ENCODE data around the gene LMNA. TPM values are rescaled to one million over a fixed set of nuclear protein-coding genes. Genes with fewer than 3 reads are reported as not detected.

Gene LMNA
- total and polyA plus RNA-seq, 10 of the 15 experiments (the other 5 are each of a cell fraction or from before 2014, with no cell fraction given) = 0.42 to 334 (median 81.1) TPM

GRCh38 chr1:156164125-156164831 lies 49.8 kb downstream of the LMNA start:
- POLR2A ChIA-PET = interaction anchor here (0.6 to 3.3 kb wide), 15 partner anchors 9 to 327 kb away, joined by 3 to 15 read pairs (median 4); partner anchors contain the start of genes PMF1, SEMA4A and SLC25A44
- WGBS (ENCODE audit: insufficient coverage, insufficient replicate concordance, low lambda C conversion rate, missing lambda C conversion rate) = 89% methylated on average over 6 of the region's 6 CpGs
- no TSS peak for BruUV-seq (replicated peaks)

More at GRCh38 chr1:156164125-156164831, 49.8 kb downstream of the LMNA start:
- in situ Hi-C loops (cut with MboI) = no loop called here
- Histone ChIP-seq H3K4me1 (ENCODE audit: control insufficient read depth, insufficient read depth, low read length) (peaks cover 13% of the 10 kb centered on the region), H3K4me3 (no peak overlapping the region), H3K36me3 (ENCODE audit: control insufficient read depth in 2 of 2, insufficient read depth in 2 of 2, low read length in 1 of 2) (peaks cover 3 to 15% of the 10 kb centered on the region in 2 experiments), H3K9ac (ENCODE audit: control insufficient read depth, insufficient read depth, low read length) (no peak overlapping the region), H3K9me3 (replicated peaks; ENCODE audit: control insufficient read depth, insufficient read depth, low read length) (peaks cover 4% of the 10 kb centered on the region), H2AFZ (ENCODE audit: control insufficient read depth, low read depth, low read length) (no peak overlapping the region), H3K4me2 (ENCODE audit: control insufficient read depth, insufficient read depth) (no peak overlapping the region), H3K79me2 (ENCODE audit: control insufficient read depth, insufficient read depth, low read length) (no peaks in the 10 kb centered on the region; the same call in 1 of the 2 replicates), H3K27me3 (replicated peaks in 1 of 2; ENCODE audit: control insufficient read depth in 2 of 2, insufficient read depth in 2 of 2, low read length in 1 of 2) (no peaks in the 10 kb centered on the region), H4K20me1 (ENCODE audit: control insufficient read depth, insufficient read depth) (no peaks in the 10 kb centered on the region), H3K27ac (ENCODE audit: control insufficient read depth, insufficient read depth) (no peak overlapping the region)
- ChIA-PET CTCF (interaction anchor here (0.6 to 1.5 kb wide), 6 partner anchors 8 to 195 kb away, joined by 3 to 4 read pairs (median 3); no protein-coding TSS in a partner anchor), RAD21 (ENCODE audit: unreplicated experiment) (interaction anchor here (0.7 to 2.0 kb wide), 9 partner anchors 9 to 328 kb away, joined by 3 to 10 read pairs (median 3); partner anchors contain the start of gene SLC25A44), SMC1A (ENCODE audit: uncharacterized antibody, unreplicated experiment) (interaction anchor here (0.6 to 2.4 kb wide), 18 partner anchors 9 to 195 kb away, joined by 3 to 10 read pairs (median 4); partner anchors contain the start of genes PMF1 and SLC25A44)
- intact Hi-C loops (cut with micrococcal nuclease; ENCODE audit: unreplicated experiment) = no loop called here
- DNase-seq (ENCODE audit: low read depth, low spot score) = no peak
- no peak for ATAC-seq
- FAIRE-seq = no peak
- TF ChIP-seq ZNF687 (IDR thresholded peaks at IDR 0.05) = no peak
- no peak for TF ChIP-seq EED (IDR thresholded peaks at IDR 0.05; ENCODE audit: low read depth)
- no peak for TF ChIP-seq YY1 (IDR thresholded peaks at IDR 0.05; ENCODE audit: low read depth, low read length)
- no peak for TF ChIP-seq STAT1 (conservative IDR thresholded peaks at IDR 0.05)
- TF ChIP-seq TCF7 (IDR thresholded peaks at IDR 0.05; ENCODE audit: borderline replicate concordance) = no peak
- no peak for TF ChIP-seq KDM1A (IDR thresholded peaks at IDR 0.05; ENCODE audit: borderline replicate concordance)
- no peak for TF ChIP-seq WRNIP1 (IDR thresholded peaks at IDR 0.05; ENCODE audit: borderline replicate concordance, low read depth, low read length)
- TF ChIP-seq TCF12 (IDR thresholded peaks at IDR 0.05; ENCODE audit: low read depth, low read length) = no peak
- no peak for TF ChIP-seq RAD51 (IDR thresholded peaks at IDR 0.05)
- TF ChIP-seq USF2 (IDR thresholded peaks at IDR 0.05; ENCODE audit: borderline replicate concordance, low read depth, low read length) = no peak
- TF ChIP-seq CHD2 (IDR thresholded peaks at IDR 0.05; ENCODE audit: borderline replicate concordance, low read depth, low read length) = no peak
- no peak for TF ChIP-seq ATF2 (IDR thresholded peaks at IDR 0.05; ENCODE audit: low read length)
- no peak for TF ChIP-seq TCF3 (IDR thresholded peaks at IDR 0.05; ENCODE audit: borderline replicate concordance, insufficient read depth, low read depth, low read length)
- TF ChIP-seq MXI1 (IDR thresholded peaks at IDR 0.05; ENCODE audit: low read depth, low read length) = no peak

Measured in GM12878 (cell line).